HG02970 (cell line): ENCODE measurements around the gene PPP3R2.

Experiments used
- ATAC-seq: cut with Tn5 transposase; IDR thresholded peaks from one replicate; pipeline ENCODE4 v1.9.1; 2021; ENCODE audit warnings: mild to moderate bottlenecking, moderate library complexity, moderate number of reproducible peaks; ENCODE audit not compliant: unreplicated experiment, low FRiP score

PPP3R2 gene

GRCh38 chr9:101543098-101543735 is 51.6 kb downstream of the PPP3R2 start:
- no peak for ATAC-seq
